ENCODE data around the gene NANOS1.

DNA sequence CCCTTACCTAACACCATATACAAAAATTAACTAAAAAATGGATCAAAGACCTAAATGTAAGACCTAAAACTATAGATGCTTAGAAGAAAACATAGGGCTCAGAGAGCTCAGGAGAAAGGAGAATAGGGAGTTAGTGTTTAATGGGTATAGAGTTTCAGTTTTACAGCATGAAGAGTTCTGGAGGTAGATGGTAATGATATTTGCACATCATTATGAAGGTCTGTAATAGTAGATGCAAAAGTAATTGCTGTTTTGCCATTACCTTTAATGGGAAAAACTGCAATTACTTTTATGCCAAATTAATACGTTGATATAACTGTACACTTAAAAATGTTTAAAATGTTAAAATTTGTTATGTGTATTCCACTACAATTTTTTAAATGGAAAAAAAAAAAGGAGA is 39.2 kb upstream of the NANOS1 start:
- TF ChIP-seq EZH2 (IDR thresholded peaks at IDR 0.05; ENCODE audit: borderline replicate concordance, low read length), result no peak
- TF ChIP-seq, protein P1, sequence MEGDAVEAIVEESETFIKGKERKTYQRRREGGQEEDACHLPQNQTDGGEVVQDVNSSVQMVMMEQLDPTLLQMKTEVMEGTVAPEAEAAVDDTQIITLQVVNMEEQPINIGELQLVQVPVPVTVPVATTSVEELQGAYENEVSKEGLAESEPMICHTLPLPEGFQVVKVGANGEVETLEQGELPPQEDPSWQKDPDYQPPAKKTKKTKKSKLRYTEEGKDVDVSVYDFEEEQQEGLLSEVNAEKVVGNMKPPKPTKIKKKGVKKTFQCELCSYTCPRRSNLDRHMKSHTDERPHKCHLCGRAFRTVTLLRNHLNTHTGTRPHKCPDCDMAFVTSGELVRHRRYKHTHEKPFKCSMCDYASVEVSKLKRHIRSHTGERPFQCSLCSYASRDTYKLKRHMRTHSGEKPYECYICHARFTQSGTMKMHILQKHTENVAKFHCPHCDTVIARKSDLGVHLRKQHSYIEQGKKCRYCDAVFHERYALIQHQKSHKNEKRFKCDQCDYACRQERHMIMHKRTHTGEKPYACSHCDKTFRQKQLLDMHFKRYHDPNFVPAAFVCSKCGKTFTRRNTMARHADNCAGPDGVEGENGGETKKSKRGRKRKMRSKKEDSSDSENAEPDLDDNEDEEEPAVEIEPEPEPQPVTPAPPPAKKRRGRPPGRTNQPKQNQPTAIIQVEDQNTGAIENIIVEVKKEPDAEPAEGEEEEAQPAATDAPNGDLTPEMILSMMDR (IDR thresholded peaks at IDR 0.05; ENCODE audit: low read length), result no peak

All from OCI-LY1 (cell line).